ENCODE data around the gene TRDMT1. TPM values are rescaled to one million over a fixed set of nuclear protein-coding genes. Genes with fewer than 3 reads are reported as not detected.

TRDMT1 gene
- total and polyA plus RNA-seq, 2 donors (not counting 1 experiment from before 2014, with no cell fraction given) = 3.0 to 20.4 TPM

DNA sequence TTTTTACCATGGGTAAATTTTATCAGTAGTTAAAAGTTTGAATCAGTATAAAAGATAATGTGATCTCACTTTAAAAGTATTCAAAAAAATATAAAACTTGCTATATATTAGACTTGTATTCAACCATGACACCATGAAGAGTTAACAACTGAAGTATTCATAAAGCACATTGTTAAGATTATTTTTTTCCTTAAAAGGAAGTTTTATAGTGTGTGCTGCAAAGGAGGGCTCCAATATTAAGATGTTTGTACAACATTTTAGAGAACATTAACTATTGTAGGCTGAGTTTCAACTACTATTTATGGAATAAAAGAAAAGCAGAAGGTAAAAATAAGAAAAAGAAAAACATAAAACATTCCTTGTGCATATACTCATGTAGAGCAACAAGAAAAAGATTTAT is 47.4 kb downstream of the TRDMT1 start:
- H3K27me3 Mint-ChIP-seq = no peaks in the 10 kb centered on the region
- no peaks in the 10 kb centered on the region for H3K4me1 Mint-ChIP-seq
- Histone ChIP-seq H3K36me3 (replicated peaks in 1 of 2; ENCODE audit: control extremely low read depth in 1 of 2, control insufficient read depth in 1 of 2, extremely low read depth in 1 of 2, insufficient read depth in 2 of 2, low read length in 1 of 2) (peaks cover 0 to 6% of the 10 kb centered on the region in 2 experiments), H3K27me3 (replicated peaks in 1 of 4; ENCODE audit: control extremely low read depth in 1 of 4, control insufficient read depth in 3 of 4, insufficient read depth in 4 of 4, low read length in 3 of 4) (no peaks in the 10 kb centered on the region), H3K79me2 (ENCODE audit: control insufficient read depth, insufficient read depth, low read length) (no peaks in the 10 kb centered on the region), H3K9ac (ENCODE audit: low read length) (no peak overlapping the region), H4K20me1 (ENCODE audit: control insufficient read depth, insufficient read depth, low read length, poor library complexity, severe bottlenecking) (no peaks in the 10 kb centered on the region), H3K4me2 (replicated peaks; ENCODE audit: low read depth, low read length, poor library complexity, severe bottlenecking) (no peak overlapping the region), H3K27ac (ENCODE audit: low read length in 2 of 2) (no peak overlapping the region), H2AFZ (ENCODE audit: insufficient read depth, low read depth, low read length, poor library complexity, severe bottlenecking) (no peak overlapping the region), H3K9me3 (ENCODE audit: control extremely low read depth in 1 of 3, control insufficient read depth in 2 of 3, insufficient read depth in 1 of 3, low read length in 2 of 3) (no peaks in the 10 kb centered on the region), H3K4me1 (ENCODE audit: control insufficient read depth in 2 of 2, insufficient read depth in 2 of 2, low read length in 2 of 2) (no peaks in the 10 kb centered on the region), H3K4me3 (ENCODE audit: control extremely low read depth in 1 of 5, extremely low read depth in 1 of 5, insufficient read depth in 1 of 5, low read depth in 2 of 5, low read length in 4 of 5) (no peak overlapping the region)
- no peak for TF ChIP-seq EZH2 (IDR thresholded peaks at IDR 0.05; ENCODE audit: borderline replicate concordance, insufficient read depth, low read depth, low read length, poor library complexity, severe bottlenecking)
- TF ChIP-seq, protein P1, sequence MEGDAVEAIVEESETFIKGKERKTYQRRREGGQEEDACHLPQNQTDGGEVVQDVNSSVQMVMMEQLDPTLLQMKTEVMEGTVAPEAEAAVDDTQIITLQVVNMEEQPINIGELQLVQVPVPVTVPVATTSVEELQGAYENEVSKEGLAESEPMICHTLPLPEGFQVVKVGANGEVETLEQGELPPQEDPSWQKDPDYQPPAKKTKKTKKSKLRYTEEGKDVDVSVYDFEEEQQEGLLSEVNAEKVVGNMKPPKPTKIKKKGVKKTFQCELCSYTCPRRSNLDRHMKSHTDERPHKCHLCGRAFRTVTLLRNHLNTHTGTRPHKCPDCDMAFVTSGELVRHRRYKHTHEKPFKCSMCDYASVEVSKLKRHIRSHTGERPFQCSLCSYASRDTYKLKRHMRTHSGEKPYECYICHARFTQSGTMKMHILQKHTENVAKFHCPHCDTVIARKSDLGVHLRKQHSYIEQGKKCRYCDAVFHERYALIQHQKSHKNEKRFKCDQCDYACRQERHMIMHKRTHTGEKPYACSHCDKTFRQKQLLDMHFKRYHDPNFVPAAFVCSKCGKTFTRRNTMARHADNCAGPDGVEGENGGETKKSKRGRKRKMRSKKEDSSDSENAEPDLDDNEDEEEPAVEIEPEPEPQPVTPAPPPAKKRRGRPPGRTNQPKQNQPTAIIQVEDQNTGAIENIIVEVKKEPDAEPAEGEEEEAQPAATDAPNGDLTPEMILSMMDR (IDR thresholded peaks at IDR 0.05) = no peak
- H3K9me3 Mint-ChIP-seq (ENCODE audit: insufficient read depth) = no peaks in the 10 kb centered on the region
- ChIA-PET POLR2A (no interaction called here), CTCF (no interaction called here)
- no peak overlapping the region for H3K4me3 Mint-ChIP-seq
- intact Hi-C loops (cut with micrococcal nuclease) = no loop called here
- ATAC-seq (ENCODE audit: low read depth) = no peak
- no peak overlapping the region for H3K27ac Mint-ChIP-seq
- no peak for DNase-seq

DNA sequence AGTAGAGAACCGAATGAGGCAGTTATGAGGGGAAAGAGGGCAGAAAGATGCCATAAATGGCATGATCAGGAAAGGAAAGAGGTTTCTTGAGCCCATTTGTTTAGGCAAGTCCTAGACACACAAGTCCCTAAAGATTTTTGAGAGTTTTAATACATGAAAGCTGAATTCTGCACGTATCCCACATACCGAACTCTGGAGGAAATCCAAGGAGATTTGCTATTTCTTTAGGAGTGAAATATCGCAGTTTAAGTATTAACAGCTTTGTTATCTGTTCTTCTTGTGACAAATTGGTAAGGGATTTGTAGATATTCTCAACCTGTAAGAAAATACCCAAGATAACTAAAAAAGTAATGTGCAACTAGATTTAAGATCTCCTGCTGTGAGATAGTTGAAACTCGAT is 48.2 kb downstream of the TRDMT1 start:
- Histone ChIP-seq H3K36me3 (replicated peaks in 1 of 2; ENCODE audit: control extremely low read depth in 1 of 2, control insufficient read depth in 1 of 2, extremely low read depth in 1 of 2, insufficient read depth in 2 of 2, low read length in 1 of 2) (peaks cover 0 to 6% of the 10 kb centered on the region in 2 experiments), H3K9me3 (ENCODE audit: control extremely low read depth in 1 of 3, control insufficient read depth in 2 of 3, insufficient read depth in 1 of 3, low read length in 2 of 3) (no peaks in the 10 kb centered on the region), H4K20me1 (ENCODE audit: control insufficient read depth, insufficient read depth, low read length, poor library complexity, severe bottlenecking) (no peaks in the 10 kb centered on the region), H2AFZ (ENCODE audit: insufficient read depth, low read depth, low read length, poor library complexity, severe bottlenecking) (no peak overlapping the region), H3K27me3 (replicated peaks in 1 of 4; ENCODE audit: control extremely low read depth in 1 of 4, control insufficient read depth in 3 of 4, insufficient read depth in 4 of 4, low read length in 3 of 4) (no peaks in the 10 kb centered on the region), H3K79me2 (ENCODE audit: control insufficient read depth, insufficient read depth, low read length) (no peaks in the 10 kb centered on the region), H3K27ac (ENCODE audit: low read length in 2 of 2) (no peak overlapping the region), H3K4me2 (replicated peaks; ENCODE audit: low read depth, low read length, poor library complexity, severe bottlenecking) (no peak overlapping the region), H3K4me1 (ENCODE audit: control insufficient read depth in 2 of 2, insufficient read depth in 2 of 2, low read length in 2 of 2) (no peaks in the 10 kb centered on the region), H3K4me3 (ENCODE audit: control extremely low read depth in 1 of 5, extremely low read depth in 1 of 5, insufficient read depth in 1 of 5, low read depth in 2 of 5, low read length in 4 of 5) (no peak overlapping the region), H3K9ac (ENCODE audit: low read length) (no peak overlapping the region)
- no peak overlapping the region for H3K27ac Mint-ChIP-seq
- TF ChIP-seq, protein P1 (IDR thresholded peaks at IDR 0.05) = no peak
- TF ChIP-seq EZH2 (IDR thresholded peaks at IDR 0.05; ENCODE audit: borderline replicate concordance, insufficient read depth, low read depth, low read length, poor library complexity, severe bottlenecking) = no peak
- H3K9me3 Mint-ChIP-seq (ENCODE audit: insufficient read depth) = no peaks in the 10 kb centered on the region
- H3K27me3 Mint-ChIP-seq = no peaks in the 10 kb centered on the region
- no peaks in the 10 kb centered on the region for H3K4me1 Mint-ChIP-seq
- CTCF ChIA-PET = interaction anchor here (0.5 kb wide), 1 partner anchor 1326 kb away, joined by 3 read pairs; no protein-coding TSS in a partner anchor
- 100% methylated on average over 2 of the region's 5 CpGs for WGBS (ENCODE audit: insufficient coverage)
- POLR2A ChIA-PET = no interaction called here
- no peak for ATAC-seq (ENCODE audit: low read depth)
- no peak overlapping the region for H3K4me3 Mint-ChIP-seq
- no peak for DNase-seq
- intact Hi-C loops (cut with micrococcal nuclease) = no loop called here

Measured in B cell (primary cell).